Lower leg skin (tissue), 4 donors: ENCODE results near the gene TRABD2A. TPM values are rescaled to one million over a fixed set of nuclear protein-coding genes. Genes with fewer than 3 reads are reported as not detected.

Experiments
- DNase-seq, 2 donors: peaks; one replicate each; pipeline ENCODE4 v3.0.0-alpha.2; 2019; ENCODE audit warnings: low spot score in 2 of 2
- H3K4me3 ChIP-seq: fragments of 200-600 bp; sonication (generic); 2 replicates; pipeline ENCODE4 v1.5.1; 2017; ENCODE audit warnings: mild to moderate bottlenecking, low read depth; ENCODE audit not compliant: poor library complexity, severe bottlenecking
- CTCF ChIP-seq, 3 donors: fragments of 450-650 bp; IDR thresholded peaks; one replicate each; pipeline ENCODE4 v1.5.1; 2016; ENCODE audit warnings: antibody characterized with exemption in 3 of 3, mild to moderate bottlenecking in 3 of 3, moderate library complexity in 2 of 3
- POLR2A ChIP-seq, 2 donors: fragments of 450-650 bp; IDR thresholded peaks; one replicate each; pipeline ENCODE4 v1.6.1; 2016 to 2017; ENCODE audit warnings: antibody characterized with exemption in 2 of 2, mild to moderate bottlenecking in 1 of 2, moderate library complexity in 1 of 2
- WGBS, 2 donors: methylation state at CpG; one replicate each; pipeline ENCODE4 v1.1.5; 2018; 5-methylcytosine and 5-hydroxymethylcytosine counted together
- intact Hi-C: fragments of 100-400 bp; cut with DNase I; formaldehyde crosslinking; loops from one replicate; pipeline ENCODE4 v1.15.0; 2023; ENCODE audit warnings: low total_unique reads
- total RNA-seq, 4 donors: library from RNA; depleted of rRNA; stranded (reverse); fragments of >200 nt; gene quantifications; one replicate each; pipeline ENCODE4 v1.1.0, GENCODE V29; 2016

TRABD2A gene
- total RNA-seq, 4 donors from 2014 or later: 0.17 to 2.1 (median 1.5) TPM; not detected in 1

- no peak for TF ChIP-seq POLR2A (IDR thresholded peaks at IDR 0.05)
- no peak for TF ChIP-seq CTCF (IDR thresholded peaks at IDR 0.05)
- intact Hi-C loops: no loop called here
- 60 to 68% methylated on average over 3 of the region's 3 CpGs for WGBS, 2 donors
- DNase-seq: no peak
- no peak overlapping the region for H3K4me3 ChIP-seq
Observed at GRCh38 chr2:84840306-84840705, 40.6 kb downstream of the TRABD2A start.

- H3K4me3 ChIP-seq: no peak overlapping the region
- WGBS, 2 donors: 75 to 84% methylated on average over 4 of the region's 4 CpGs
- TF ChIP-seq CTCF (IDR thresholded peaks at IDR 0.05) (no peak), POLR2A (IDR thresholded peaks at IDR 0.05) (no peak)
- no peak for DNase-seq
- intact Hi-C loops: no loop called here
Observed at GRCh38 chr2:84839851-84840250, 41.0 kb downstream of the TRABD2A start.

- TF ChIP-seq CTCF (IDR thresholded peaks at IDR 0.05) (no peak), POLR2A (IDR thresholded peaks at IDR 0.05) (no peak)
- intact Hi-C loops: no loop called here
- H3K4me3 ChIP-seq: no peak overlapping the region
- no peak for DNase-seq
- WGBS, 2 donors: 84% methylated on average over 2 of the region's 2 CpGs
Observed at GRCh38 chr2:84838434-84839145, 42.3 kb downstream of the TRABD2A start.

- no peak for TF ChIP-seq CTCF (IDR thresholded peaks at IDR 0.05)
- no peak for TF ChIP-seq POLR2A (IDR thresholded peaks at IDR 0.05)
- intact Hi-C loops: no loop called here
- H3K4me3 ChIP-seq: no peak overlapping the region
- DNase-seq: no peak
- WGBS, 2 donors: 64 to 73% methylated on average over 2 of the region's 2 CpGs
Observed at GRCh38 chr2:84836215-84836614, 44.7 kb downstream of the TRABD2A start.

GRCh38 chr2:84833481-84834150, 47.3 kb downstream of the TRABD2A start:
- WGBS, 2 donors: 82 to 83% methylated on average over 12 of the region's 12 CpGs
- DNase-seq: no peak
- no peak for TF ChIP-seq POLR2A (IDR thresholded peaks at IDR 0.05)
- no peak for TF ChIP-seq CTCF (IDR thresholded peaks at IDR 0.05)
- H3K4me3 ChIP-seq: no peak overlapping the region
- intact Hi-C loops: no loop called here
